ENCODE results near the gene OAT.
A peak's percentile ranks its signal among the peaks of the same experiment; 100 is the strongest.
"Not testable (repeated sequence)": the region's sequence is repeated elsewhere in the genome, so short reads cannot be mapped to it uniquely, and the experiment has no call there.

OAT gene

DNA sequence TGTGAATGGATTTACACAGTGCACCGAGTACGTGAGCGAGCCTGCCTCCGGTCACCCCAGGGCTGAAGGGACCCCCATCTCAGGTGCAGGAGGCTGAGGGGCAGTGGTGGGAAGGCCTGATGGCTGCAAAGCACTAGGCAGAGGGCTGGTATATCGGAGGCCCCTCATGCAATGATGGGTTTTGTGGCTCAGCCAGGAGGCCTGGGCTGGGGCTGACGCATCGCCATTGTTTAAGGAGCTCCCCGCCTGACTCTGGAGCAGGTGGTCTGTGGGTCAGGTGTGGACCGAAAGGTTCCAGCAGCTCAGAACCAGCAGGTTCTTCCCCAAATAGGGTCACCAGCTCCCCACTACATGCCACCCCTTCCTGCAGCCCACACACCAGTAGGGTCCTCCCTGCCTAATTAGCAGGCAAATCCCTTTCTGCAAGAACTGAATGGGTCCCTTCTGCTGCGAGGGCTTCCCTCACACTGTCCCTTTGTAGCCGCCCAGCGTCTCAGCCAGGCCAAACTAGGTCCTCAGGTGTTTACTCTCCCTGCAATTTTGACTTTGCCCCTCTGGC lies 33.0 kb downstream of the OAT start:
- peak in 4 of 42 donors; percentile 1 to 24 (median 9) for DNase-seq
- intact Hi-C loops (cut with DNase I): loop anchor here (10.0 kb wide), 1 partner anchor 801 kb away; no protein-coding TSS in a partner anchor

DNA sequence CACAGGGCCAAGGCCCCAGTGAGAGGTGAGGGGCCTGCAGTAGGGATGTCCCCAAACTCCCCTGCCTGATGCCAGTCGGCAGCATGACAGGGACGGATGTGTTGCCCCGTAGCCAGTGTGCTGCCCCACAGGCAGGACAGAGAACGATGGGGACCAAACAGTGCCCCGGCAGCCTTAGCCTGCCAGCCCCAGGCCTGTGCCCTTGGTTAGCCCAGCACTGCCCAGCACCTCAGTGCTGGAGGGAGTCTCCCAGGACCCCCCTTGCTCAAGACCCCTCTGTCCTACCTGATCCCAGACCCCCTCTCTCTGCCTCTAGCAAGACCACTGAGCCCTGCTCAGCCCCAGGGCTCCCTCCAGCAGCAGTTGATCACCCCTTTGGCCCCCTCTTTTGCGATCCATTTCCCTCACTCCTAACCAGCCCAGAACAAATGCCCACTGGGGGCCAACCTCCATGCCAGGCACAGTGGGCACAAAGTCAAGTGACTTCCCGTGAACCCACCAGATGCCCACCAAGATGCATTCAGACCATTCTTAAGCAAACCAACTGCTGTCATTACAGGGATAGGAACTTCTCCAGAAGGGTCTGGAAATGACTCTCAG lies 34.0 kb downstream of the OAT start:
- intact Hi-C loops (cut with DNase I): loop anchor here (10.0 kb wide), 1 partner anchor 800 kb away; no protein-coding TSS in a partner anchor
- peak in 4 of 42 donors; percentile 7 to 27 (median 14) for DNase-seq

DNA sequence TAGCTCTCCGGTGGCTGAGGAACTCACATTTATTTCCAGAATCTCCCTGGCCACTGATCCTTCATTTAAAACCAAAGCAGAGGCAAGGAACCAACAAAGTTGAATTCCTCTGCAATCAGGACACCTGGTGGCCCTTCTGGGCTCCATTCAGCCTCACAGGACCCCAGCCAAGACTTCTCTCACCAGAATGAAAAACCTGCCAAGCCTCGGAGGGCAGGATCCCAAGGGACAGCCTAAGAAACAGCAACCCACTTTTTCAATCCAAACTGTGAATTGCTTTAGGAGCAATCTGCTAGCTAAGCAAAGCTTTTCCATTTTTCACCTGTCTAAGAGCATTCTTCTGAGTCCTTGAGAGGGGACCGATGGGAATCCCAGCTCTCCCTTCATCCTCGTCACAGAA lies 34.6 kb downstream of the OAT start:
- peak in 3 of 42 donors; percentile 12 to 29 (median 24) for DNase-seq
- intact Hi-C loops (cut with DNase I): loop anchor here (10.0 kb wide), 1 partner anchor 799 kb away; no protein-coding TSS in a partner anchor

DNA sequence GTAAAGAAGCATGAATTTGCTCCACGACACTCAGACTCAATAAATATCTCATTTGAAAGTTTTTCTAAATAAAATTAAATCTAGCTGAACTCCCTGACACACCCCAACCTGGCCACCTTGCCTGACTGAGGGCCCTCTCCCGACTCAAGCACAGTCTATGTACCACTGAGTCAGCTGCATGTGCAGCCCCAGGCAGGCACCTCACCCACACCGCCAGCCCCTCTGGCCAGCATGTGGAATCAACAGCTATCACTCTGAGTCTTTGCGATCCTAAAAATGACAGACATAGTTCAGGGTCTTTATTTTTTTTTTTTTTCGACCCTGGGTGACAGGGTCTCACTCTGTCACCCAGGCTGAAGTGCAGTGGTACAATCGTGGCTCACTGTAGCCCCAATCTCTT lies 35.2 kb downstream of the OAT start:
- intact Hi-C loops (cut with DNase I): loop anchor here (10.0 kb wide), 1 partner anchor 799 kb away; no protein-coding TSS in a partner anchor
- DNase-seq: peak in 1 of 42 donors; percentile 24

DNA sequence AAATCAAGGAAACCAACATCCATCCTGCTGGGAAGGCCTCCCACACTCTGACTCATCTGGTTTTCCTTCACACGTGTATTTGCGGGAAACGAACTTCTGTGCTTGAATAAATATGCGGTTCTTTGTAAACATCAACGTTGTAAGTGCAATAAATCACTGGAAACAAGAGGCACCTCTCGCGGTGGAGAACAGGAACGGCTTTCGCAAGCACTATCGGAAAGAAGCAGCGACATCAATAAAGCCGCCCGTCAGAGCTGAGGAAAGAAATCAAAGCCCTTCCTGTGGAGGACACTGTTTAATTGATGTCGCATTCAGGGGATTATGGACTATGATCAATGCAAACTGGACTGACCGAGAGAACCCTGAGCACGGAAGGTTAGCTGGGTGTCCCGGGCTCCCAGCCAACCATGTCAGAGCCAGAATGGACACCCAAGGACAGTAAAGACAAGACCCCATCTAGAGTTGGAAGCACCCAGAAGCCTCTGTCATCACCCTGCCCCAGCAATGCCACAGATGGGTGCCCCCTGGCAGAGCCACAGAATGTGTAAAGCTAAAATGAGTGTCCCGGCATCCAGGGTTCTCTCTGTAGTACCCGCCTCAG lies 37.6 kb downstream of the OAT start:
- intact Hi-C loops (cut with DNase I): loop anchor here (10.0 kb wide), 1 partner anchor 796 kb away; no protein-coding TSS in a partner anchor
- DNase-seq: peak in 3 of 42 donors; percentile 4 to 10 (median 7)

DNA sequence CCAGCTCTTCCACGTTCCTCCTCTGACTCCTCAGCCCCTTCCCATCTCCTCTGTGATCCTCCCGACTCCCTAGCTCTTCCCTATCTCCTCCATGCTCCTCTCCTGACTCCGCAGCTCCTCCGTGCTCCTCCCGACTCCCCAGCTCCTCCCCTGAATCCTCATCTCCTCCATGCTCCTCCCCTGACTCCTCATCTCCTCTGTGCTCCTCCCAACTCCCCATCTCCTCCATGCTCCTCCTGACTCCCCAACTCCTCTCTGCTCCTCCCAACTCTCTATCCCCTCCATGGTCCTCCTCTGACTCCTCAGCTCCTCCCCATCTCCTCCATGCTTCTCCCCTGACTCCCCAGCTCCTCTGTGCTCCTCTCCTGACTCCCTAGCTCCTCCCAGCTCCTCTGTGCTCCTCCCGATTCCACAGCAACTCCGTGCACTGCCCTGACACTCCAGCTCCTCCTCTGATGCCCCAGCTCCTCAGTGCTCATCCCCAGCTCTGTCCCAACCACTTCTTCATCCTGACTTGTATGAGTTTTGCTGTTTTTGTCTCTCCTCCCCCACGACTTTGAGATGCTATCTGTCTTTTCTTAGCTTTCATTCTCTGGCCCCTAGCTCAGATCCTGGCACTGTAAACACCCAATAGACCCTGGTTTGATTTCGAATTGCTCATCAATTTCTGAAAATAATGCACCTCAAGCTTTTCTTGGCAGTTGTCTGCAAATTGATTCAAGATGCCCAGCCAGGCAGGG lies 38.3 kb downstream of the OAT start:
- peak in 2 of 42 donors; percentile 0 to 8 for DNase-seq
- intact Hi-C loops (cut with DNase I): loop anchor here (10.0 kb wide), 1 partner anchor 796 kb away; no protein-coding TSS in a partner anchor

DNA sequence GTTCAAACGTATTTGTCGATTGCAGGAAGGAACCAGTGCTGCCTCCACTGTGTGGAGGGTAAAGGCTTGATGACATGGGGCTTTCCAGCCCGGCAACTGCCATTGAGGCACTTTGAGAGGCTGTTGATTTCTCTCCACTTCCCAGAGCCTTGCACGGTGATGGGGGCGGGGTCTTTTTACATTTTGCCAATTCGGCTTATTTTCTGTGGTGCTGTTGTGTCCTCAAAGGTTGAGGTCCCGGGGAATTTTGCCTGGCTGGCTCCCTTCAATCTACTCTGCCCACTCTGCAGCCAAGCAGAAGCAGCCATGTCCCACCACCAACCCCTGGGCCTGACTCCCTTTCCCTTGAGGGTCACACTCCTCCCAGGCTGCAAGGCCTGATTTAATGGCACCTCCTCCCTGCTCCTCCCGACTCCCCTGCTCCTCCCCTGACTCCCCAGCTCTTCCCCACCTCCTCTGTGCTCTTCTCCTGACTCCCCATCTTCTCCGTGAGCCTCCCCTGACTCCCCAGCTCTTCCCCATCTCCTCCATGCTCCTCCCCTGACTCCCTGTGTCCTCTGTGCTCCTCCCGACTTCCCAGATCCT lies 39.0 kb downstream of the OAT start:
- intact Hi-C loops (cut with DNase I): loop anchor here (10.0 kb wide), 1 partner anchor 795 kb away; no protein-coding TSS in a partner anchor
- peak in 3 of 42 donors; percentile 15 to 28 (median 18) for DNase-seq

DNA sequence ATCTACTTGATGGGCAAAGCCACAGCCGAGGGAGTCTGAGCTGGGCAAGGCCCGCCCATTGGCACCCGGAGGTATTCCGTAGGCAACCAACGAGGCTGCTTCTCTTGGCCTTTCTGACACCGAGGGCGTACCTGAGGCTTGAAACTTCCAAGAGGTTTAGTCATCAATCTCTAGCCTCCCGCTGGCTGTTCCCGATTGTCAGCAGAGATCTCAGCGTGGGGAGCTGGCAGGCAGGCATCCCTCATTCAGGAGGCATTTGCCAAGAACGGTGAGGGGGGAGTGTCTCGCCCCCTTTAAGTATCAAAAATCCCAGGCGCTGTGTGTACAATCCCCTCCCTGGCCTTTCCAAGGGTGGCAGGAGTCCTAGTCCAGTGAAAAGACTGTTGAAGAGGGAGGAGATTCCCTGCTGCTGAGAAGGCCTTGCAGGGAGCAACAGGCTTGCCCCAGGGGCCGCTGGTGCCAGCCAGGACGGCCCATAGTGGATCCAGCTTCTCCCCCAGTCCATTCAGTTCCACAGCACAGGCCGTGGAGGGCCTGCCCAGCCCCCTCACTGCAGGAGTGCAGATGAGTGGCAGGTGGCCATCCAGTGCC lies 39.7 kb downstream of the OAT start:
- intact Hi-C loops (cut with DNase I): no loop called here
- peak; percentile 23 to 93 (median 71) for DNase-seq

DNA sequence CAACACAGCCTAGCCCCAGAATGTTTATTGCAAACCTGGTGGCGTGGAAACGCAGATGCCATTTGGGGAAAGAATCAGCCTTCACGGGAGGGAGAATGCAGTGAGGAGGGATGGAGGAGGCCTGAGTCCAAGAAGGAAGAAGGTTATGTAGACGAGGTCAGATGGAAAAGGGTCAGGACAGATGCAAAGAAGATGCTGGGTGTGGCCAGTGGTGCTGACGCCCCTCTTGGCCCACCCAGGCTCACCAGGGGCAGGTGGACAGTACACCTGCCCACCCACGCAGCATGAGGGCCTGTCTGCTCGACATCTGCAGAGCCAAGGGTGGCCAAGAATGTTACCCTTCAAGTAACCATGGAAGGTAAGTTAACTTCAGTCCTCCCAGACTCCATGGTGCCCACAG lies 40.5 kb downstream of the OAT start:
- intact Hi-C loops (cut with DNase I): no loop called here
- peak in 2 of 42 donors; percentile 9 to 15 for DNase-seq

DNA sequence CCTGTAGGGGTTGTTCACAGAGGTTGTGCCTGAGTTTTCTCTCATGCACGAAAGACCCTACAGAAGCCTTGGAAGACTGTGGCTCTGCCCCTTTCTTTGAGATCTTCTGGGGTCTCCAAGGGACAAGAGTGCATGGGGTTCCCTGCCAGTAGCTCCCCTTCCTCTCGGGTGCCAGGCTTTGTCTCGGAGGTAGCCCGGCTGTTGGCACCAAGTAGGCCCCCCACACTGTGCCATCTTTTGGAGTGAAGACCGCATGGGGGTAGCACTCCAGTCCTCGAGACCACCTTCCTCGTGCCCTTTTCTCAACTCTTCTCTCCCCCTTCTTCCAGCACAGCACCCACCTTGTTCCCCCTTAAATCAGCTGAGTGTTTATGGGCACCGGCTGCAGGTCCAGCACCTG lies 41.6 kb downstream of the OAT start:
- DNase-seq: peak in 2 of 42 donors; percentile 13 to 28
- intact Hi-C loops (cut with DNase I): no loop called here

DNA sequence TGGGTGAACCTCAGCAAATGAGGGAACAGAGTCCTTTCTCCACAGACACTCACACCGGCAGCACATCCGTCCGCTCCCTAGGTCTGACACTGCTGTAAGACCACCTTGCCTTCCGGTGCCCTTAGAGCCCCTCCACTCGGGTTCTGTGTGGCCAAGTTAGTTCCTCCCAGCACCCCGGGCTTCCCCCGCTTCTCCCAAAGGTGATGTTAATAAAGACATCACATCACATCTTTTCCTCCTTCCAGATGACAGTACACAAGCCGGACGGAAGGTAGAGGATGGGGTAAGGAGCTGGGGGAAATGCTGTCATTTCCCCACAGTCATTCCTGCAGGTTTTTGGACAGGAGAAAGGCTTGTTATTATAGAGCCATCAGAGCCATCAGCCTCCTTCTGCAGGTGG lies 42.3 kb downstream of the OAT start:
- intact Hi-C loops (cut with DNase I): no loop called here
- peak in 2 of 42 donors; percentile 4 to 17 for DNase-seq

DNA sequence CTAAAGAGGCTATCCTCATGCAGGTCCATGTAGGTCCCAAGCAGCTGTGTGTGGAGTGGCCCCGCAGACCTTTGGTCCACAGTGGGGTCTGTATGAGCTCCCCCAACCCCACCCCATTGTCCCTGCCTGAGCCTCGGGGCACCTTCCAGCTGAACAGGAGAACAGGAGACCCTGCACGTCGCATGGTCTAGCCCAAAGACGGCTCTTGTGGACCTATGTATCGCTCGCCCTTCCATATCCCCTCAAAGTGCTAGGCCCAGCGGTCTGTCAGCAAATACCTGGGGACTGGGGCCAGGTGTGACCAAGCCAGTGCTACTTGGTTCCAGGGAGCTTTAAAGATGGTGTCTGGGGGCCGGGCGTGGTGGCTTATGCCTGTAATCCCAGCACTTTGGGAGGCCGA lies 43.0 kb downstream of the OAT start:
- DNase-seq: no peak
- intact Hi-C loops (cut with DNase I): no loop called here

DNA sequence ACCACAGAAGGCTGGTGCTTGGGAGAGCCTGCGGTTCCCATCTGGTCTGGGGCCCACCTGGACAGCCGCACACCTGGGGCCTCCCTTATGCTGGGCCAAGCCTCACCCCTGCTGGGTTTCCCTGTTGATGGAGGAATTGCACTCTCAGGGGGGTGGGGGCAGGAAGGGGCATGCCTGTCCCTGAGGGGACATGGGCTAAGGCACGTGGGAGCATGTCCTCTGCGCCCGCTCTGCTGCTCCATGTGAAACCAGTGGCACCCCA lies 43.4 kb downstream of the OAT start:
- no peak for DNase-seq
- intact Hi-C loops (cut with DNase I): no loop called here

DNA sequence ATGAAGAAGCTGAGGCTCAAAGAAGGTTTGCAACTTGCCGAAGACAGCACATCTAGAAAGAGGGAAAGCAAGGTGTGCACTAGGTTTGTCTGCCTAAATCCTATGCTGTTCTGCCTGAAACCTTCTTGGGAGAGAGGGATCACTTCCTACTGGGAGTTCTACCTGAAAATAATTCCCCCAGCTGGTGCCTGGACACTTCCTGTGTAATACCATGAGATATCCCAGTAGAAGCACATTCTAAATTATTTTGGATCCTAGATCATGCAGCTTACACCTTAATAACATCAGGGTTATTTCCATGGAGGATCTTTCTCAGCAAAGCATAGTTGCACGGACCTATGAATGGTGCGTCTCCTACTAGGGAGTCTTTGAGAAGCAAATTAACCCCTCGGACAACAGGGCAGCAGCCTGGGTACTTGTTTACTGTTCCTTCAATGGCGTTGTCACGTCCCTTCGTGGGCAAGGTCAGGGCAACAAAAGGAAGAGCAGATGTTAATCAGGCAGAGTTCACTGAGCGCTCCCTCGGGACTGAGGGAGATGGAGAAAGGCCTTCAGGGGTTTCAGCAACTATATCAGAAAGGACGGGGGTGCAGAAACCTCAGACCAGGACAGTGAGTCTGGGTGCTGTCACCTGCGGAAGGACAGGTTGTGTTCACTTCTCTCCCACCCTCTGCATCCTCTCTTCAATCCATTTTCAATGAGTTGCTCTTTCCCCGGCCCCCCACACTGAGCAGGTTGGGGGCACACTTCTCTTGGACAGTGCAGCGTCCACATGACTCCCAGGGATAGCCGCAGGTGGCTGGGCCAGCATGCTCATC lies 44.0 kb downstream of the OAT start:
- DNase-seq: no peak
- intact Hi-C loops (cut with DNase I): no loop called here

DNA sequence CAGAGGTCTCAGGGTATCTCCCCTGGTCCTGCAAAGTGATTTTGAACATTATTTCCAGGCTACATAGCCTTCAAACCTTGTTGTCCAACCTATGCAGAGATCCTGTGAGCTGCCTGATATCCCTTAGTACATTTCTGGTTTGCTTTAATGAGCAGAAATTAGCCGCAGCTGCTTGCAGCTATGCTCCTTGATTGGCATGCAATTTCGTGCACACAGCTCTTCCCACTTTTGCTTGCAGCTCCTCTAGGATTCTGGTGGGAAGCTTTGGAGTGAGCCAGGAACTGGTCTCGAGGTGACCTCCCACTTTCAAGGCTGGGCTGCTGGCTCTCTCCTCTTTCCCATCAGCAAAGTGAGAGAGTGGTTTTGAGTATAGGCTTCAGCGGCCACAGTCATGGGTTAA lies 45.8 kb downstream of the OAT start:
- intact Hi-C loops (cut with DNase I): no loop called here
- peak in 9 of 42 donors; percentile 2 to 60 (median 32) for DNase-seq

DNA sequence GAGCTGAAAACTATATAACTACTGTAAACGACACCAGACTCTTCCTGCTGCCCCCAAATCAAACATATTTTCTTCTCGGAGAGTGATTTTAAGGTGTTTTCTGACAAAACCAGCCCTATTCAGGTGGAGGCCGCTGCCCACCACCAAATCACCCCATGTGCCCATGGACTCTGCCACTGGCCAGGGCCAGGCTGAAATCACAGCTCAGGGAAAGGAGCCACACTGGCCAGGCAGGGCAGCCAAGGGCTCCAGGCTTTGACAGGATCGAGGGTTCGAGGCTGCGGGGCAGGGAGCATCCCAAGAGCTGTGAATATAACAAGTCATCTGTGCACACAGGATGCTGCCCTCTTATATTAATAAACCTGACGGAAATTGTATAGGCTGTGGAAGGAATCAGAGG lies 48.3 kb downstream of the OAT start:
- intact Hi-C loops (cut with DNase I): no loop called here
- no peak for DNase-seq

DNA sequence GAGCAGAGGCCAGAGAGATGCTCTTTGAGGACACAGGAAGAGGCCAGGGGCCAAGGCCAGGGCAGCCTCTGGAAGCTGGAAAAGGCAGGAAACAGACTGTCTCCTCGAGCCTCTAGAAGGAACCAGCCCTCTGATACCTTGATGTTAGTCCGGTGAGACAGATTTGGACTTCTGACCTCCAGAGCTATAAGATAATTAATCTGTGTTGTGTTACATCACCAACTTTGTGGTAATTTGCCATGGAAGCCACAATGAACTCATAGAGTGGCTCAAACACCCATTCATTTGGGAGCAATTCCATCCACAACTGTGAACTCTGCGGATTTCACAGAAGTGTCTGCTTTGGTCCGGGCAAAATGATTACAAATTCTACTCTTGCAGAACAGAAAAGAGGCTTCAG lies 48.7 kb downstream of the OAT start:
- DNase-seq: no peak
- intact Hi-C loops (cut with DNase I): no loop called here

DNA sequence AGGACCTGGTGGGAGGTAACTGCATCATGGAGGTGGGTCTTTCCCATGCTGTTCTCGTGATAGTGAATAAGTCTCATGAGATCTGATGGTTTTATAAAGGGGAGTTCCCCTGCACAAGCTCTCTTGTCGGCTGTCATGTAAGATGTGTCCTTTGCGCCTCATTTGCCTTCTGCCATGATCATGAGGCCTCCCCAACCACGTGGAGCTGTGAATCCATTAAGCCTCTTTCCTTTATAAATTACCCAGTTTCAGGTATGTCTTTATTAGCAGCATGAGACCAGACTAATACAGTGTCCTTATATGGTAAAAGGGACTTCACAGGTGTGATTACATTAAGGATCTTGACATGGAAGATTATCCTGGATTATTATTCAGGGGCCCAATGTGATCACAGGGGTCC lies 49.2 kb downstream of the OAT start:
- DNase-seq; intact Hi-C loops (cut with DNase I): not testable (repeated sequence)
